ENCODE measurements around the gene CKLF.
"Not testable (repeated sequence)": the region's sequence is repeated elsewhere in the genome, so short reads cannot be mapped to it uniquely, and the experiment has no call there.

The CKLF gene

DNA sequence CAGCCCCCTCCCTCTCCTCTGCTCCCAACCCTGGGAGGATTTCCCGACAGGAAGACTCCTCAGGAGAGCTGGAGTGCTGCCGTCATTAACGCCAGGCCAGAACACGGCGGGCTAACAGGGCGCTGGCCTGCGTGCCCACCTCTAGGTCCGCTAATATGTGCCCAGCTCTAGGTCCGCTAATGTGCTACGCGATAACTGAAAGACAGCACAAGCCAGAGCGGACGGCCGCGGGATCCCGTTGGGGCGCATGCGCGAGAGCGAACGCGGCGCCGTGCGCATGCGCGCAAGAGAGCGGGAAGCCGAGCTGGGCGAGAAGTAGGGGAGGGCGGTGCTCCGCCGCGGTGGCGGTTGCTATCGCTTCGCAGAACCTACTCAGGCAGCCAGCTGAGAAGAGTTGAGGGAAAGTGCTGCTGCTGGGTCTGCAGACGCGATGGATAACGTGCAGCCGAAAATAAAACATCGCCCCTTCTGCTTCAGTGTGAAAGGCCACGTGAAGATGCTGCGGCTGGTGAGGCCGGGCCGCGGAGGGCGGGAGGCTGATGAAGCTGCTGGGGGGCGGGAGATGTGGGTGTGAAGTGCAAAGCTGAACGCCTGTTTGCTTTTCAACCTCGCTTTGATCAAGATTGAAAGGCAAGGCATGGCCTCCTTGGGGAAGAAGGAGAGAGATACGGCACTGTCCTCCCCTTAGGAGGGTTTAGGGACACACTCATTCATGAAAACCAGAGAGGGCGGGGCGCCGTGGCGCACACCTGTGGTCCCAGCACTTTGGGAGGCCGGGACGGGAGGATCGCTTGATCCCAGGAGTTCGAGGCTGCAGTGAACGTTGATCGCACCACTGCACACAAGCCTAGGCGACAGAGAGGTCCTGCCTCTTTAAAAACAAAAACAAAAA lies at the start of gene CKLF:
Gene CKLF, plus strand, starts transcription at position 291 of the 892 bp plus-strand sequence. Its CDS starts 140 bp downstream, at position 431.
- DNase-seq (ENCODE audit: low read depth in 3 of 3), result peak; percentile 78 to 86 (median 81)

GRCh38 chr16:66503030-66503429 lies 49.3 kb upstream of the CKLF start:
- no peak for DNase-seq (ENCODE audit: low read depth in 3 of 3)

DNA sequence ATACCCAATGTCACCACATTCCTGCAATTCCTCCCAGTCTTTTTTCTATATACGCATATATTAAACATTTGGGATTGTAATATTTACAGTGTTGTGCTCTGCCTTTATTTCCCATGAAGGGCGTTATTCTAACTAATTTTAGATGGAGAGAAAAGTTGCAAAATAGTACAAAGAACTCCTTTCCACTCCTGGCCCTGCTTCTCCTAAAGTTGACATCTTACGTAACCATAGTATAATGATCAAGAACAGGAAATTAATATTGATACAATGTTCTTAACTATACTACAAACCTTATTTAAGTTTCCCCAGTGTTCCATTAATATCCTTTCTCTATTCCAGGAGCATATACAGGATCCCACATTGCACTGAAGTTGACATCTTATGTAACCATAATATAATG lies 48.8 kb upstream of the CKLF start:
- no peak for DNase-seq (ENCODE audit: low read depth in 3 of 3)

GRCh38 chr16:66507731-66508239 lies 44.6 kb upstream of the CKLF start:
- DNase-seq (ENCODE audit: low read depth in 3 of 3), result no peak

DNA sequence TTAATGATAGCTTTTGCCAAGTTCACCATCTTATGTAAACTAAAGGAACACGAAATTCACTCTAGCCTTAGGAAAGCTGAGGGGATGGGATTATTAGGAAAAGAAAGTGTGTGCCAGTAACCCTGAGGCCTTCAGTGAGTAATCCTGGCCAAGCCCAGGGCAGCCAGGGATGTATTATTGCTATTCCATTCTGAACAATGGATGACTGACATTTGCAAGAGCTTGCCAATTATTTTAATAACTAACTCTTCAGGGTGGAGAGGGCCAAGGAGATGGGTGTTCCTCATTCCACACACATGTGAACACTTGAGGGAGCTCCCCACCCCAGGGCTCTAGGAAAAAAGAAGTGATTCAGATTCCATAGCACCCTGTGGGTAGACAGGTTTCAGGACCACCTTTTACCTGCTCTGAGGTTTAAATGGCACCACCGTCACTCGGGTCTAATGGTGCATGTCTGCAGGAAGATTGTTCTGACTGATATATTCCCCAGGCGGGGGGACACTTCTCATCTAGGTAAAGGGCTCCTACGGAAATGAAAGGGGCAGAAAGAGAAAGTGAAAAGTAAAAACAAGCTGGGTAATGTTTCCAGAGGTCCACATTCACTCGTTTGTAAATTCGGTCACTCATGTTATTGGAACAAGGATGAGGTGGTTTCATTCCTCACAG lies 44.0 kb upstream of the CKLF start:
- DNase-seq (ENCODE audit: low read depth in 3 of 3), result no peak

DNA sequence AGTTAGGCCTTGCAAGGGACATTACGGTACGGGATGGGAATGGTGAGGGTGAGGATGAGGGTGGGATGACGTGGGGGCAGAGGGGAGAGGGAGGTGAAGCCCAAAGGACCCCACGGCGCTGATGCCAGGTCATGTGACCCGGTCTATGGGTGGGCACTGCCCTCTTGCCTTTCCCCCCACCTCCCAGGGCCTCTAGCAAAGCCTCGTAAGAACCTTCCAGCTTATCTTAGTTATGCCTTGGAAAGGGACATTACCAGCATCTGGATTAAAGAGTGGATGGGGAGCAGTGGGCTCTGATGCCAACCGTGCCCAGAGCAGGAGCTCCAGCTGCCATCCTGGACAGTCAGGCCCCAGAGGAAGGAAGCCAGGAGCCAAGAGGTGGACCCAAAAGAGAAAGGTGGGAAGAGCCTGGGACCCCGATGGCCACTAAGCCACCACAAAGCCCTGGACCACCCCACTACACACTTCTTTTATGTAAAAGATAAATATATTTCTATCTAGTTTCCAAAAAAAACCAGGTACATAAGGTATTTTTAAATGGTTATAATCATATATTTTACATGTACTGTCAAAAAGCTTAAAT lies 43.4 kb upstream of the CKLF start:
- no peak for DNase-seq (ENCODE audit: low read depth in 3 of 3)

DNA sequence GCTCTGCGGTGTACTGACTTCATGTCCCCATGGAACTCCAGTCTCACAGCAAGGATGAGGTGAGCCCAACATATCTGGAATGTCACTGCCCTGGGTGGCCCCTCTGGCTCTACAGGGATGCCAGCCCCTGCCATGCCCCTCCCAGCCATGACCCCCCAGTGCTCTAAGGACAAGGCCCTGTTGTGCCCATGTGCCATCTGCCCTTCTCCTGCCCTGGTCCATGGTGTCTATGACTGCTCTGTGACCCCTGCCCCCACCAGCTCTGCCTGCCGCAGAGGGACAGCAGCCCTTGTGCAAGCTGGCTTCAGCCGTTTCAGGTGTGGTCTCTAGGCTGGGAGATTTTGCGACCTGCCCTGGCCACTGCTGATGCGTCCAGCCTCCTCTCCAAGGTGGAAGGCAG lies 42.8 kb upstream of the CKLF start:
- DNase-seq (ENCODE audit: low read depth in 3 of 3), result no peak

DNA sequence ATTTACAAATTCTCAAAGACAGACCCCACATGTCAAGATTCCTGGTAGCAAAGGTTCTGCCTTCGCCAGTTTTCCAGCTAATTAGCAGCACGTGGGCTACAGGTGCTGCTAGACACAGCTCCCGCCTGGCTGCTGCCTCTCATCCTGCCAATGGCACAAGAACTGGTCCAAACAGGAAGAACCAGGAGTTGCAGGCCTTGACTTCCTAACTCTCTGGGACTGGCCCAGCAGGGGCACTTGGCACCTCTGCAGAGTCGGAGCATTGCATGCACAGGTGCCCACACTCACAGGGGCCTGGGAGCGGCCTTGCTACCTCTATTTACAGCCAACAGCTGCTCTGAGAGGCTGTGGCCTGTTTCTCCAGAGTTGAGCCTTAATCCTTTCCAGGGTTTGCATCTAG lies 42.1 kb upstream of the CKLF start:
- DNase-seq (ENCODE audit: low read depth in 3 of 3), result no peak

- no peak for DNase-seq (ENCODE audit: low read depth in 3 of 3)
Observed at GRCh38 chr16:66510711-66511601, 41.4 kb upstream of the CKLF start.

- no peak for DNase-seq (ENCODE audit: low read depth in 3 of 3)
Observed at GRCh38 chr16:66511602-66512271, 40.6 kb upstream of the CKLF start.

GRCh38 chr16:66512272-66513110 lies 39.9 kb upstream of the CKLF start:
- DNase-seq (ENCODE audit: low read depth in 3 of 3), result no peak

- DNase-seq (ENCODE audit: low read depth in 3 of 3), result no peak
Observed at GRCh38 chr16:66513111-66513723, 39.2 kb upstream of the CKLF start.

- not testable (repeated sequence) for DNase-seq (ENCODE audit: low read depth in 3 of 3)
Observed at GRCh38 chr16:66514391-66514790, 38.0 kb upstream of the CKLF start.

DNA sequence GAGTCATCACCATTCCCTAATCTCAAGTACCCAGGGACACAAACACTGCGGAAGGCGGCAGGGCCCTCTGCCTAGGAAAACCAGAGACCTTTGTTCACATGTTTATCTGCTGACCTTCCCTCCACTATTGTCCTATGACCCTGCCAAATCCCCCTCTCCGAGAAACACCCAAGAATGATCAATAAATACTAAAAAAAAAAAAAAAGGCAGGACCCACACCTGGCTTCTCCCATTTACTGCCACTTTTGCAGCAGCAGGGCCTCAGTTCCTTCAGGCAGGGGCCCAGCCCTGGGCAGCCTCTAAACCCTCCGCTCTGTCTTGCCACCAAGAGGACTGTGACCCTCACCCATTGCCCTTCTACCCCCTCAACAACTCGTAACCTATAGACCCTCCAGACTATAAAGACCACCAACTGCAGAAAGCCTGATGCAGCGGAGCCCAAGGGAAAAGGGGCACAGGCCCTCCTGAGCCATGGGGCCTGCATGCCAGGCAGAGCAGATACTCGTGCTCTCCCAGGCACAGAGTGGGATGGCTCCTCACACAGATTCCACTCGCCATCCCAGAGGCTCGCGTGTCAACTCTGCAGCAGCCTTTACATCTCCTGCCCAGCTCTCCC lies 37.3 kb upstream of the CKLF start:
- not testable (repeated sequence) for DNase-seq (ENCODE audit: low read depth in 3 of 3)

DNA sequence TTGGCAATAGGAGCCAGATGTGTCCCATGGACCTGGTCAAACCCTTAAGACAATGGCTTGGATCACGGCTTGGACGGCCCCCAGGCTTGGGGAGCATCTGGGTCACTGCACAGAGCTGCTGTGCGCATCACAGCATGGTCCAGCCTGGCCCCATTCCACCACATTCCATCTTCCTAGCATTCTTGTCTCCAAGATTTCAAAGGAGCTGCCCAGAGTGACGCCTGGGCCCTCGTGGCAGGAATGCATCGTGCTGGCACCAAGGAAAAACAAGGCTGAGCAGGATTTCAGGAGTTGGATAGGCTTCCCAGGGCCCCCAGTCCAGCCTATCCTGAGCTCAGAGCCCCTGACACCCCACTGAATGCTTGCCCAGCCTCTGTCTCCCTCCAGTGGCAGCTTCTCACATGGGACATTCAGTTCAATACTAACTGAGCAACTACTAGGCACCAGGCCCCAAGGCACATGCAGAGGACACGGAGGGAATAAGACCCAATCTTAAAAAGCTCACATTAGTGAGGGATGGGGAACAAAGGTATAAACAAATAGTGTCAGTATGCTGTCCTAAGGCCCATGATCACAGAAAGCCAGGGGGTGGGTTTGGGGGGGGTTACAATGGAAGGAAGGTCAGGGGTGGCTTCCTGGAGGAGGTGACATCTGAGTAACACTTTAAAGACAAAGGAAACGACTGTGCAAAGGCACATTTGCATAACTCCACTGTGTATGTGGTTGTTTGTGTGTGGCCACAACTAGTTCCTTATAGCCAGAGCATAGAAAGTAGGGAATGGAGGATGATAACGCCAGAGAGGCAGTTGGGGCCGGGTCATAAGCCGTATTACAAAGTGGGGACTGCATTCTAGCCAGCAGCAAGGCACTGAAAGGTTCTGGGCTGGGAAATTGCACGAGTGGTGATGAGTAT lies 36.5 kb upstream of the CKLF start:
- no peak for DNase-seq (ENCODE audit: low read depth in 3 of 3)

DNA sequence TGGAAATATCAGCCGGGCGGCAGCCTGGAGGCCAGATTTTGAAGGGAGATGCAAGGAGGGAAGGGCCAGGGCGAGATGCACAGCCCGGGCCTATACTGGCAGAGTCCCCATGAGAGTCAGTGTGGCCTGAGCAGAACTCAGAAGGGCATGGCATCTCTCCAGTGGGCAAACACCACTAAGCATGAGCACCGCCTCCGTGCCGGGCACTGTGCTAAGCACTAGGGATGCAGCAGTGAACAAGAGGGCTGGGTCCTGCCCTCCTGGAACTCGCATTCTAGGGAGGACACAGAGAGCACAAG lies 35.9 kb upstream of the CKLF start:
- DNase-seq (ENCODE audit: low read depth in 3 of 3), result no peak

- peak; percentile 32 to 81 (median 42) for DNase-seq (ENCODE audit: low read depth in 3 of 3)
Observed at GRCh38 chr16:66516808-66517585, 35.4 kb upstream of the CKLF start.

All from stimulated activated CD4-positive, alpha-beta T cell treated with anti-CD3 and anti-CD28 coated beads, TNF-alpha, amount 100 ng/mL, for 24 hours (primary cell).